Activated CD8-positive, alpha-beta T cell treated with anti-CD3 and anti-CD28 coated beads, Interleukin-2, amount 10 ng/mL, durations not matched to agents 7 days and 5 days (primary cell): Measurements from ENCODE around the gene APBB2. TPM values are rescaled to one million over a fixed set of nuclear protein-coding genes. Genes with fewer than 3 reads are reported as not detected.

Experiments
- ATAC-seq: fragments of 150-1000 bp; cut with Tn5 transposase; one replicate; pipeline ENCODE4 v1.10.0; 2021; ENCODE audit warnings: moderate library complexity
- CTCF ChIA-PET: fragments of 350-600 bp; sonication (Branson Sonifier 250); formaldehyde crosslinking; loops from one replicate; lab custom pipeline; 2021; ENCODE audit warnings: antibody characterized with exemption; lab: Charles Lee
- POLR2A ChIA-PET: fragments of 350-600 bp; sonication (Branson Sonifier 250); formaldehyde crosslinking; loops from one replicate; lab custom pipeline; 2021; ENCODE audit warnings: antibody characterized with exemption; lab: Charles Lee
- DNase-seq: peaks from one replicate; pipeline ENCODE4 v3.0.0-alpha.2; 2020
- H3K27ac Mint-ChIP-seq: one replicate; pipeline ENCODE4 v1.8.0; 2021; ENCODE audit warnings: mild to moderate bottlenecking, mixed read lengths
- H3K27me3 Mint-ChIP-seq: one replicate; pipeline ENCODE4 v1.8.0; 2021; ENCODE audit warnings: low read depth, mixed read lengths
- H3K36me3 Mint-ChIP-seq: one replicate; pipeline ENCODE4 v1.8.0; 2021; ENCODE audit warnings: low read depth, mixed read lengths
- H3K4me1 Mint-ChIP-seq: one replicate; pipeline ENCODE4 v1.8.0; 2021; ENCODE audit warnings: low read depth, mixed read lengths
- H3K4me3 Mint-ChIP-seq: one replicate; pipeline ENCODE4 v1.8.0; 2021; ENCODE audit warnings: mild to moderate bottlenecking, mixed read lengths
- H3K9me3 Mint-ChIP-seq: one replicate; pipeline ENCODE4 v1.8.0; 2022; ENCODE audit warnings: mixed read lengths; ENCODE audit not compliant: insufficient read depth
- total RNA-seq, 2 experiments: library from RNA; stranded (reverse); gene quantifications; one replicate each; pipeline ENCODE4 v1.2.3, GENCODE V29; 2021

The APBB2 gene
- total RNA-seq, 2 experiments from 2014 or later, result 0.53 to 0.57 TPM

GRCh38 chr4:41038304-41038703, 176.0 kb downstream of the APBB2 start:
- ATAC-seq, result no peak

GRCh38 chr4:41029098-41029497, 185.2 kb downstream of the APBB2 start:
- POLR2A ChIA-PET, result no interaction called here
- CTCF ChIA-PET, result interaction anchor here (0.9 kb wide), 1 partner anchor 13 kb away, joined by 3 read pairs; no protein-coding TSS in a partner anchor
- H3K27me3 Mint-ChIP-seq, result no peaks in the 10 kb centered on the region

More at GRCh38 chr4:41038304-41038703, 176.0 kb downstream of the APBB2 start:
- H3K27me3 Mint-ChIP-seq, result no peaks in the 10 kb centered on the region
- H3K9me3 Mint-ChIP-seq, result no peaks in the 10 kb centered on the region
- H3K27ac Mint-ChIP-seq, result no peak overlapping the region
- H3K4me1 Mint-ChIP-seq, result no peaks in the 10 kb centered on the region
- H3K36me3 Mint-ChIP-seq, result no peaks in the 10 kb centered on the region
- CTCF ChIA-PET, result interaction anchor here (0.9 to 1.3 kb wide), 2 partner anchors 13 to 113 kb away, joined by 3 to 4 read pairs; no protein-coding TSS in a partner anchor
- DNase-seq, result no peak
- POLR2A ChIA-PET, result no interaction called here
- H3K4me3 Mint-ChIP-seq, result no peak overlapping the region

GRCh38 chr4:41028392-41029076, 185.8 kb downstream of the APBB2 start:
- POLR2A ChIA-PET, result no interaction called here
- H3K27me3 Mint-ChIP-seq, result no peaks in the 10 kb centered on the region
- no peaks in the 10 kb centered on the region for H3K36me3 Mint-ChIP-seq
- CTCF ChIA-PET, result interaction anchor here (0.9 kb wide), 1 partner anchor 13 kb away, joined by 3 read pairs; no protein-coding TSS in a partner anchor
- H3K4me3 Mint-ChIP-seq, result no peak overlapping the region
- no peaks in the 10 kb centered on the region for H3K4me1 Mint-ChIP-seq
- DNase-seq (no peak), ATAC-seq (no peak)
- no peak overlapping the region for H3K27ac Mint-ChIP-seq
- H3K9me3 Mint-ChIP-seq, result peaks cover 19% of the 10 kb centered on the region

More at GRCh38 chr4:41029098-41029497, 185.2 kb downstream of the APBB2 start:
- peaks cover 19% of the 10 kb centered on the region for H3K9me3 Mint-ChIP-seq
- no peak overlapping the region for H3K27ac Mint-ChIP-seq
- no peaks in the 10 kb centered on the region for H3K4me1 Mint-ChIP-seq
- ATAC-seq (no peak), DNase-seq (no peak)
- H3K4me3 Mint-ChIP-seq, result no peak overlapping the region
- H3K36me3 Mint-ChIP-seq, result no peaks in the 10 kb centered on the region

DNA sequence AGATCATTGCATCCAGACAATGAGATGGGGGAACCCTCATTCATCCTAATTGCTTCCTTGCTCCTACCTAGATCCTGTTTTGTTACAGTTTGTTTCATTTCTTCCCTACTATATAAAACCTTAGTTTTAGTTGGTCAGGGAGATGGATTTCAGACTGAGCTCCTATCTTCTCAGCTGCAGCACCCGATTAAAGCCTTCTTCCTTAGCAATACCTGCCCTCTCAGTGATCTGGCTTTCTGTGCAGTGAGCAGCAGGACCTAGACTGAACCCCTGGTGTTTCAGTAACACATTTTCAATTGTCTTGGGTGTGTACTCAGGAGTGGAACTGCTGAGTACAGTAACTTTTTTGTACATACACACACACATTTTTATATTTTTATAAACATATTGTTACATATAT, 187.4 kb downstream of the APBB2 start:
- CTCF ChIA-PET, result no interaction called here
- no peaks in the 10 kb centered on the region for H3K4me1 Mint-ChIP-seq
- ATAC-seq, result no peak
- no peaks in the 10 kb centered on the region for H3K36me3 Mint-ChIP-seq
- H3K27ac Mint-ChIP-seq, result no peak overlapping the region
- DNase-seq, result no peak
- no peaks in the 10 kb centered on the region for H3K27me3 Mint-ChIP-seq
- POLR2A ChIA-PET, result no interaction called here
- H3K9me3 Mint-ChIP-seq, result peaks cover 19% of the 10 kb centered on the region
- no peak overlapping the region for H3K4me3 Mint-ChIP-seq

GRCh38 chr4:41025824-41026223, 188.5 kb downstream of the APBB2 start:
- Mint-ChIP-seq H3K27ac (no peak overlapping the region), H3K27me3 (no peaks in the 10 kb centered on the region), H3K4me1 (no peaks in the 10 kb centered on the region), H3K36me3 (no peaks in the 10 kb centered on the region), H3K4me3 (no peak overlapping the region), H3K9me3 (peaks cover 19% of the 10 kb centered on the region)
- ATAC-seq (no peak), DNase-seq (no peak)
- CTCF ChIA-PET, result no interaction called here
- POLR2A ChIA-PET, result no interaction called here

GRCh38 chr4:41024556-41025491, 189.5 kb downstream of the APBB2 start:
- Mint-ChIP-seq H3K4me1 (no peaks in the 10 kb centered on the region), H3K36me3 (no peaks in the 10 kb centered on the region), H3K4me3 (no peak overlapping the region), H3K9me3 (peaks cover 19% of the 10 kb centered on the region), H3K27me3 (no peaks in the 10 kb centered on the region), H3K27ac (no peak overlapping the region)
- ChIA-PET POLR2A (interaction anchor here (0.6 kb wide), 1 partner anchor 646 kb away, joined by 3 read pairs; no protein-coding TSS in a partner anchor), CTCF (no interaction called here)
- DNase-seq (no peak), ATAC-seq (no peak)

DNA sequence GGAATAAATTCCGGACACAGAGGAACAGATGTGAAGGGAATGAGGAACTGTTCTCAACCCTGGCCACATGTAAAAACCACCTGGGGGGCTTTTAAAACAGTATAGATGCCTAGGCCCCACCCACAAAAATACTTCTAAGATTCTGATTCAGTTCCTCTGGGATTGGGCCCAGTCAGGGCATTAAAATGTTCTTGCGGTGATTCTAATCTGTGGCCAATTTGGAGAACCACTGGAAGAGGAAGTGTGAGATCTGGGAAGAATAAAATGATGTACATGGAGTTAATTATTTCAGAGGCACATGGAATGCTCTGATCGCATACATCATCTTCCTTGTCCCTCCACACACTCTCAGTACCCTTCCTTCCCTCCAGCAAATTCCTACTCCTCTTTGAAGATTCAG, 192.2 kb downstream of the APBB2 start:
- ChIA-PET CTCF (no interaction called here), POLR2A (interaction anchor here (0.7 kb wide), 1 partner anchor 184 kb away, joined by 3 read pairs; no protein-coding TSS in a partner anchor)
- H3K4me1 Mint-ChIP-seq, result no peaks in the 10 kb centered on the region
- no peaks in the 10 kb centered on the region for H3K27me3 Mint-ChIP-seq
- no peak overlapping the region for H3K4me3 Mint-ChIP-seq
- no peak overlapping the region for H3K27ac Mint-ChIP-seq
- no peaks in the 10 kb centered on the region for H3K36me3 Mint-ChIP-seq
- ATAC-seq, result no peak
- DNase-seq, result no peak
- H3K9me3 Mint-ChIP-seq, result peaks cover 7% of the 10 kb centered on the region

DNA sequence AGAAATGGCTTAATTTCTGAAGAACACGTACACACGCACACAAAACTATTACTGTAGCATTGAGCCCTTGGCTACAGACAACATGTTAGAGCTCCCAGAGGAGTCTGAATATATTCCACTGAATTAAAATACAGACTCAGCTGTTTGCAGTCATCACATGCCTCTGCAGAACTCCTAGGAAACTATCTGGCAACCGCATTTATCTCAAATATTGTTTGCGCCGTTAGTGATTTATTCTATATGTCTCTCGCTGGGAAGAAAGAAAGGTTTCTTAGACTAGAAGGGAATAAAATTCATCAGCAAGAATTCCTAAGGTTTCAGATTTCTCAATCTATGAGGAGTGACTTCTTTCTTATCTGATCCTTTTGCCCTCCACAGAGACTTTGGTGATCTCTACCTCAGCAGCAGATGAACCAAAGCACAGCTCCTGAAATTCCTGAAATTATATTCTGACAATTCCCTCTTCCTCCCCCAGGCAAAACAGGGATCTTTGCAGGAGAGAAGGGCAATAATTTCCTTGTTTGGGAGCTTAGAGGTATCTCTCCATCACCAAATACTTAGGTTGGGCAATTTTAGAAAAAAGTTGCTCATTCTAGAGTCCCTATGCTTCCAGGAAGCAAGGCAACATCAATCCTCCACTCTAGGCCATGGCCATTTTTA, 199.2 kb downstream of the APBB2 start:
- H3K36me3 Mint-ChIP-seq, result no peaks in the 10 kb centered on the region
- ChIA-PET CTCF (no interaction called here), POLR2A (no interaction called here)
- ATAC-seq, result no peak
- H3K4me3 Mint-ChIP-seq, result no peak overlapping the region
- H3K4me1 Mint-ChIP-seq, result no peaks in the 10 kb centered on the region
- H3K27ac Mint-ChIP-seq, result no peak overlapping the region
- no peaks in the 10 kb centered on the region for H3K9me3 Mint-ChIP-seq
- no peaks in the 10 kb centered on the region for H3K27me3 Mint-ChIP-seq
- DNase-seq, result no peak

DNA sequence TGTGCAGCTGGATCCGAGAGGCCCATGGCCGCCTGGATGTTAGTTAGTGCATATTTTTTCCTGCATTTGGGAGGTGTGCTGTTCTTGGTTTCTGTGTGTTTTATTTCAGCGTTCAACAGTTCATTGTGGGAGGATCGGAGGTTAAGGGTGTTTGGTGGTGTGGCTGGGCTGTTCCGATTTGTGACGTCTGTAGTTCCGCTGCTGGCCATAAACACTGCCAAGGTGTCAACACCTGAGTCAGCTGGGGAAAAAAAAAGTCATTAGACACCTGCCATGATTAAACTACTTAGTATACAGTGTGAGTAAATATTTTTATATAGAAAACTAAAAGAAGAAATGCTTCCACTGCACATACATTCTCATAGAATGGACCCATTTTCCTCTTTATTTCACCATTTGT, 200.2 kb downstream of the APBB2 start:
- Mint-ChIP-seq H3K27ac (no peak overlapping the region), H3K27me3 (no peaks in the 10 kb centered on the region), H3K36me3 (no peaks in the 10 kb centered on the region), H3K4me3 (no peak overlapping the region), H3K4me1 (no peaks in the 10 kb centered on the region), H3K9me3 (no peaks in the 10 kb centered on the region)
- CTCF ChIA-PET, result no interaction called here
- no peak for ATAC-seq
- no peak for DNase-seq
- POLR2A ChIA-PET, result no interaction called here

- Mint-ChIP-seq H3K36me3 (no peaks in the 10 kb centered on the region), H3K4me1 (no peaks in the 10 kb centered on the region), H3K27ac (no peak overlapping the region), H3K27me3 (no peaks in the 10 kb centered on the region), H3K4me3 (no peak overlapping the region), H3K9me3 (no peaks in the 10 kb centered on the region)
- POLR2A ChIA-PET, result no interaction called here
- CTCF ChIA-PET, result no interaction called here
- ATAC-seq (no peak), DNase-seq (no peak)
Measured at GRCh38 chr4:41013746-41014145, 200.6 kb downstream of the APBB2 start.

GRCh38 chr4:41012911-41013310, 201.4 kb downstream of the APBB2 start:
- DNase-seq (no peak), ATAC-seq (no peak)
- Mint-ChIP-seq H3K27ac (no peak overlapping the region), H3K4me1 (no peaks in the 10 kb centered on the region), H3K9me3 (no peaks in the 10 kb centered on the region), H3K36me3 (no peaks in the 10 kb centered on the region), H3K4me3 (no peak overlapping the region), H3K27me3 (no peaks in the 10 kb centered on the region)
- POLR2A ChIA-PET, result no interaction called here
- CTCF ChIA-PET, result no interaction called here
